Spleen (tissue), 7 donors: ENCODE measurements around the gene MRPL16.

Experiments
- POLR2AphosphoS5 ChIP-seq, 3 donors: sonication (generic); formaldehyde crosslinking; IDR thresholded peaks; one replicate each; pipeline ENCODE4 v1.5.1; 2017; ENCODE audit warnings: antibody characterized with exemption in 3 of 3
- TF ChIP-seq, protein P1 (sequence below), 11 experiments: fragments of 200-600 bp in 7 of 11; fragments of 450-650 bp in 4 of 11; sonication (generic) in 4 of 11; IDR thresholded peaks in 8 of 11; conservative IDR thresholded peaks in 3 of 11; 1 replicate in 7 of 11; 2 replicates in 4 of 11; pipeline versions ENCODE4 v1.4.0 to v1.8.0; 2016 to 2021; ENCODE audit warnings: antibody characterized with exemption in 11 of 11, inconsistent platforms in 4 of 11, mild to moderate bottlenecking in 1 of 11
- donor health status: DM: no; HTN: no; CAD: no; lungs with moderate emphysema.
- donor health status: DM: no; HTN: no; CAD: no.
- donor health status: DM: no; HTN: no; CAD: no.

DNA sequence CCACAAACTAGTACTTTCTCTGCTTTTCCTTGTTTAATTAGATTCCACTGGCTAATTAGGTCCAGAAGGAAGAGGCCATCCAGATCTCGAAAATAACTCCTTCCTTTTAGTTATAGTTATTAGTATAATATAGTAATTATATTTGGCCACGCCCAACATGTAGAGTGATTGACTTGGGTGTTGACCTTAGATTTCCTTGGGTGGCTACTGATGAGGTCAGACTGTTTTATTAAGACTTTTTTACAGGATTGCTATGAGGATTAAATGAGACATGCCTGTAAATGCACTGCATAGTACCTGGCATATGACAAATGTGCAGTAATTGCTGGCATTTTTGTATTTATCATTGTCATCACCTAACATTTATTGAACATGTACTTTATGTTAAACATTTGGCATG, 28.5 kb downstream of the MRPL16 start:
- TF ChIP-seq, protein P1, sequence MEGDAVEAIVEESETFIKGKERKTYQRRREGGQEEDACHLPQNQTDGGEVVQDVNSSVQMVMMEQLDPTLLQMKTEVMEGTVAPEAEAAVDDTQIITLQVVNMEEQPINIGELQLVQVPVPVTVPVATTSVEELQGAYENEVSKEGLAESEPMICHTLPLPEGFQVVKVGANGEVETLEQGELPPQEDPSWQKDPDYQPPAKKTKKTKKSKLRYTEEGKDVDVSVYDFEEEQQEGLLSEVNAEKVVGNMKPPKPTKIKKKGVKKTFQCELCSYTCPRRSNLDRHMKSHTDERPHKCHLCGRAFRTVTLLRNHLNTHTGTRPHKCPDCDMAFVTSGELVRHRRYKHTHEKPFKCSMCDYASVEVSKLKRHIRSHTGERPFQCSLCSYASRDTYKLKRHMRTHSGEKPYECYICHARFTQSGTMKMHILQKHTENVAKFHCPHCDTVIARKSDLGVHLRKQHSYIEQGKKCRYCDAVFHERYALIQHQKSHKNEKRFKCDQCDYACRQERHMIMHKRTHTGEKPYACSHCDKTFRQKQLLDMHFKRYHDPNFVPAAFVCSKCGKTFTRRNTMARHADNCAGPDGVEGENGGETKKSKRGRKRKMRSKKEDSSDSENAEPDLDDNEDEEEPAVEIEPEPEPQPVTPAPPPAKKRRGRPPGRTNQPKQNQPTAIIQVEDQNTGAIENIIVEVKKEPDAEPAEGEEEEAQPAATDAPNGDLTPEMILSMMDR (IDR thresholded peaks at IDR 0.05 in 8 of 11, conservative IDR thresholded peaks at IDR 0.05 in 3 of 11) = no peak
- TF ChIP-seq POLR2AphosphoS5 (IDR thresholded peaks at IDR 0.05) = no peak
